A673 (cell line): ENCODE data around the gene TAX1BP1.

ENCODE experiments used
- CTCF ChIP-seq: fragments of 300-800, 200-600 bp; sonication (generic); conservative IDR thresholded peaks from 2 replicates; pipeline ENCODE4 v1.5.1; 2017; ENCODE audit warnings: low read depth, mild to moderate bottlenecking, antibody characterized with exemption, low read length, moderate library complexity, mixed read lengths
- EZH2 ChIP-seq: fragments of 200-600 bp; sonication (generic); IDR thresholded peaks from 2 replicates; pipeline ENCODE4 v1.6.1; 2017; ENCODE audit warnings: borderline replicate concordance, low read depth, mild to moderate bottlenecking, mixed read lengths, antibody characterized with exemption, low read length; ENCODE audit not compliant: poor library complexity, severe bottlenecking

GRCh38 chr7:27765841-27766240 lies 25.9 kb downstream of the TAX1BP1 start:
- TF ChIP-seq CTCF (no peak), EZH2 (no peak)
